Activated CD4-positive, CD25-positive, alpha-beta regulatory T cell treated with anti-CD3 and anti-CD28 coated beads, Interleukin-2, amount 50 U/mL, for 72 hours (primary cell): Measurements from ENCODE around the gene DCUN1D1.

Source experiments
- DNase-seq: peaks from one replicate; pipeline ENCODE4 v3.0.0; 2021

DCUN1D1 gene

GRCh38 chr3:182971637-182972036, 8.7 kb downstream of the DCUN1D1 start:
- DNase-seq, result no peak

DNA sequence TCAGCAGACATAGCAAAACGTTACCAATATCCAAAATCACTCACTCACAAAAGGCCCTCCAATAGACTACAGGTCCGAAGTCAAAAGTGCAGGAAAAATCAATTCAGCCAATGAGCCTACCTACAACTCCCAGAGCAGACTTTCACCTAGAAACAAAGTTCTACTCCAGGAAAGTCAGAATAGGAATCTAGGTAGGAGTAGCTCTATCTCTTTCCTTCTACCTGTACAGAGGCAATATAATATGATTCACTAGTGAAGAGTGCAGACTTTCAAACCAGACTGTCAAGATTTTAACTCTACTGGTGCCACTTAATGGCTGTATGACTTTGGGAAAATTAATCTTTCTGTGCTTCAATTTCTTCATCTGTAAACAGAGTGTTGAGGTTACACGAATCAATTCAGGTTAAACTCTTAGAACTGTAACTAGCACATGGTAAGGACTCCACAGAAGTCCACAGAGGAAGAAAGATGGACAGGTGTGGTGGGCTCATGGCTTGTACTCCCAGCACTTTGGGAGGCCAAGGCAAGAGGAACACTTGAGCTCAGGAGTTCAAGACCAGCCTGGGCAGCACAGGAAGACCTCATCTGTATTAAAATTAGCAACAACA, 9.4 kb downstream of the DCUN1D1 start:
- no peak for DNase-seq

GRCh38 chr3:182969853-182970252, 10.5 kb downstream of the DCUN1D1 start:
- DNase-seq, result no peak

- DNase-seq, result no peak
These were observed 11.1 kb downstream of the DCUN1D1 start for GRCh38 chr3:182969277-182969676.

DNA sequence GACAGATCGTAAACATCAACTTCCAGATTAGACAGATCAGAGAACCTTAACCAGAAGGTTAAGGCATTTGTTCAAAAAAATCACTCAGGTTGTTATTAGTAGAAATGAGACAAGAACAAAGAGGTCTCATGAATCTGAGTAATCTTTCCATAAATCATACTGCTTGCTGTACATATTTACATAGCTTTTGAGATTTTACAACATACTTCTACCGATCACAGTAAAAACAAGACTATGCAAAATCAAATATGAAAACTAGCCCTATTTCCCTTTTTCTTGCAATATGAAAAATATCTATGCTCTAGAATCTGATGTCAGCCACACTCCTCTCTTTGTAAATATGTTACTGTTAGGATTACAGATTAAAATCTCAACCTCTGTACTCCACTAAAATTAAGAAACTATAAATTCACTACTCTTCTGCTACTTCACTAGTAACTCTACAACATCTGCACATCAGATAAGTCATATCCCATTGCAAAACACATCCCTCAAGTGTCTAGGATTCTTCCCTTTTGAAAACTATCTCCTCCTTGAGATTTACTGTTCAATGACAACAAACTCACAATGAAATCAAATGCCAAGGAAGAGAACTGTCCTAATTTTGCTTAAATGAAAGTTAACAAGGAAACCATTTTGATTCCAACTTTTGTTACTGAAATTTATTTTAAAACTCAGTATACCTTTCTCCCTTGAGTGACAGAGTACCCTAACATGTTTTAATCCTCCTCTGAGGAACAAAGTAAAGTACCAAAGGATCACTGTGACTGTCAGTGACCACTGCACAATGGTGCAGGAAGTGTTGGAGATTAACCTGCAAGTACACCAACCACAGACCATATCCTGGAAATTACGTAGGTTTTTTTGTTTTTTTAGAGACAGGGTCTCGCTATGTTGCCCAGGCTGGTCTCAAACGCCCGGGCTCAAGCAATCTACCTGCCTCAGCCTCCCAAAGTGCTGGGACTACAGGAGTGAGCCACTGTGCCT, 12.8 kb downstream of the DCUN1D1 start:
- no peak for DNase-seq

DNA sequence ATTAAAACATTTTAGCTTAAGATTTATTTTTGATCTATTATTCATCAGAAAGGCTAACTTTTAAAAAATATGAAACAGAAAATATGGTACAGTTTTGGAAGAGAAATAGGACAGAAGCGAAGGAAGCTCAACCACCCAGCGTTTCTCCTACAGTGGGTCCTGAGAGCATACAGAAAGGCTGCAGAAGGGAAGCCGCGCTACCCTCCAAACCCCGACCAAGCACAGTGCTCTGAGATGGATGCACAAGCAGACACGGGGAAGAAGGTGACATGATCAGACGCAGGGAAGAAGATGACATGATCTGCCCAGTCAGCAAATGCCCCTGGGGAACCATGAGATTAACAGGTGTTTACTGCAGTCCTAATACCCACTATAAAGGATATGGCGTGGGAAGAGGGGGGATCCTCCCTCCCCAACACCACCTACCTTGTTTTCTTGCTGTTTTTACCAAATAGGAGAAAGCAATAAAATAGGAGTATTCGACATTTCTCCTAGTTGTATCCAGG, 14.4 kb downstream of the DCUN1D1 start:
- DNase-seq, result no peak

- no peak for DNase-seq
These were observed 16.2 kb downstream of the DCUN1D1 start for GRCh38 chr3:182964179-182964578.

- DNase-seq, result no peak
These were observed 18.2 kb downstream of the DCUN1D1 start for GRCh38 chr3:182962166-182962565.

GRCh38 chr3:182959474-182960350, 20.6 kb downstream of the DCUN1D1 start:
- no peak for DNase-seq

DNA sequence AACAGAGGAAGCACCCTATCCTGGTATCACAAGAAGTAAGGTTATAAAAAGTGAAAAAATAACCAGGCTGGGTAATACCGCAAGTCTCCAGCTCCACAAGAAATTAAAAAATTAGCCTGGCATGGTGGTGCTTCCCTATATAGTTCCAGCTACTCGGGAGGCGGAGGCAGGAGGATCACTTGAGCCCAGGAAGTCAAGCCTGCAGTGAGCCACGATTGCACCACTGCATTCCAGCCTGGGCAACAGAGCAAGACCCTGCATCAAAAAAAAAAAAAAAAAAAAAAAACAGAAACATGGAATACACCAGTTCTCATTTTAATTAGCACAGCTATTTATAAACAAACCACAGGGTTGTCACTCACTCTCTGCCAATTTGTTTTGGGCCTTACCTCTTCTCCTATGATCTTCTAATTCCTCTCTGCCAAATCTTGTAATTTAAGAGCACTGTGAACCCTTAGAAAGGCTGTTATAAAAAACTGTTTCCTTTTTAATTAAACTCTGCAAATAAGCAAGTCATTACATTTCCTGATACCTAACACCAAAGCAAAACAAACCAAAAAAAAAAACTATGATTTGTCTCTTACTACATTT, 22.6 kb downstream of the DCUN1D1 start:
- DNase-seq, result no peak

DNA sequence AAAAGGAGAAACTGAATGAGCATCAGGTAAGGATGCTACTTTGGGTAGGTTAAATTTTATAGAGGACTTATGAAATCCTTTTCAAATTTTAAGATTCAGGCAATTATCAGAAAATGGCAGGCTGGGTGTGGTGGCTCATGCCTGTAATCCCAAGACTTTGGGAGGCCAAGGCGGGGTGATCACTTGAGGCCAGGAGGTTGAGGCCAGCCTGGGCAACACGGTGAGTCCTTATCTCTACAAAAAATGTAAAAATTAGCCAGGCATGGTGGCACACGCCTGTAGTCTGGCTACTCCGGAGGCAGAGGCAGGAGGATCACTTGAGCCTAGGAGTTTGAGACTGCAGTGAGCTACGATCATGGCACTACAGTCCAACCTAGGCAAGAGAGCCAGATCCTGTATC, 23.1 kb downstream of the DCUN1D1 start:
- DNase-seq, result no peak

DNA sequence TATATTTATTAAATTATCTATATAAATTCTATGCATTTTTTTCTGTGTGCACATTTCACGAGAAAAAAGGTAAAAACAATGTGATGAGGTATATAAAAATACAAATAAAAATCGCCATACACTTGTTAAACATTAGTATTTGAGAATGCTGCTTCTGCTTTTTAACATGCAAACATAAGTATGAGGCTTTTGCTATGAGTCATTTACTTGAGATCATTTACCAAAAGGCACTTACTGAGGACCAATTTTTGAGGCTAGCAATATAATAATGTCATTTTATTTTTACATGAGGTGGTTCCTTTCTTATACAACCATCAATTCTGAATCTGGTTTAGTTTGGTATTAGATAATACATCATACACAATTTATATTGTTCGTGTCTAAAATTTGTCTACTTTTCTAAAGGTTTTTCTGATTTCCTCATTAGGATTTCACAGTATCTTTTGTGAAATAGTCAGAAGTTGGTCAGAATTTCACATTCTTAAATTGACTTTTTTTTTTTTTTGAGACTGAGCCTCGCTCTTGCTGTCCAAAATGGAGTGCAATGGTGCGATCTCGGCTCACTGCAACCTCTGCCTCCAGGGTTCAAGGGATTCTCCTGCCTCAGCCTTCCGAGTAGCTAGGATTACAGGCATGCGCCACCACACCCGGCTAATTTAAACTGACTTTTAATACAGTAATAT, 25.6 kb downstream of the DCUN1D1 start:
- no peak for DNase-seq

DNA sequence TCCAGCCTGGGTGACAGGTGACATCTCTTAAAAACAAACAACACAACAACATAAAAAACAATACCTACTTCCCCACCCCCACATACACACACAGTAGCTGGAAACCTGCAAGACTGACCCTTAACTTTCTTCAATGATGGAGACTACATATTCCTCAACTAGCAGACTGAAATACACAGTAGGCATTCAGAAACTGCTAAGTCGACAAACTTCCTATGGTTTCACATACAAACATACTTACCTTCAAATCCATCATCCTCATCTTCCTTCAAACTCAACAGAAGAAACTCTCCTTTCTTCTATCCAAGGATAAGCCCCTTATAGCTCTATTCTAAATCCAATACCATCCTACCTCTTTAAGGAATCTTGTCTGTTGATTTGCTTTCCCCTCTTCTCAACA, 30.6 kb downstream of the DCUN1D1 start:
- DNase-seq, result no peak

- no peak for DNase-seq
These were observed 32.0 kb downstream of the DCUN1D1 start for GRCh38 chr3:182948305-182948704.

- DNase-seq, result no peak
These were observed 32.5 kb downstream of the DCUN1D1 start for GRCh38 chr3:182947888-182948287.

DNA sequence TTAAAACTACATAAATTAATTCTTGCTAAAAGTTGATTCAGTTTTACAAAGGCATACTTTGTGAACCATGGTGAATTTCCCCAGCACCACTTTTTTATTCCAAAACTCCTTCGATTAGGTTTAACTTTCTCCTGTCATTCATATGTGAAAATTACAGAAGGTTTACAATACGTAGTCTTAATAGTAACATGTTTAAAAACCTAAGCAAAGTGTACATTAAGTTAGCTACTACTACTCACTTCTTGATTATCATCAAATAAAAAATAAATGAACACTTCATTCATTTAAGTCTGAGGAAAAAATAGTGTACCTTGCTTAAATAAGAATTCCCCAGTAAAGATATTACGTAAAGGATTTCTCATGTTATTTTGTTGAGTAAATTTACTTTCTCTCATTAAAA, 38.6 kb downstream of the DCUN1D1 start:
- no peak for DNase-seq

- DNase-seq, result no peak
These were observed 40.0 kb downstream of the DCUN1D1 start for GRCh38 chr3:182940266-182940808.

DNA sequence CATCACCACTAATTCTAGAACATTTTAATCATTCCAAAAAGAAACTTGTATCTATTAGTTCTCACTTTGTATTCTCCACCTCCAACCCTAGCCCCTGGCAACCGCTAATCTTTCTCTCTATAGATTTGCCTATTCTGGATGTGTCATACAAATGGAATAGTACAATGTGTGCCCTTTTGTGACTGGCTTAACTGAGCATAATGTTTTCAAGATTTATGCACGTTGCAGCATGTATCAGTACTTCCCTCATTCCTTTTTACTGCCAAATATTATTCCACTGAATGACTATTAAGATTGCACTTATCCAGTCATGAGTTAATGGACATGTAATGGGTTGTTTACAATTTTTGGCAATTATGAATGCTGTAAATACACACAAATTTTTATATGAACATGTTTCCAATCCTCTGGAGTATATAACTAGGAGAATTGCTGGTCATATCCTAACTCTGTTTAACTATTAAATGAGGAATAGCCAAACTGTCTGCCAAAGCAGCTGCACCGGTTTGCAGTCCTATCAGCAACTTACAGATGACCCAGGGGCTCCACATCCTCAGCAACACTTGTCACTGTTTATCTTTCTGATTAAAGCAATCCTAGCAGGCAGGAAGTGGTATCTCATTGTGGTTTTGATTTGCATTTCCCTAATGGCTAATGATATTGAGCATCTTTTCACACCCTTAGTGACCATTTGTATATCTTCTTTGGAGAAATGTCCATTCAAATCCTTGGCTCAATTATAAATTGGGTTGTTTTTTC, 42.9 kb downstream of the DCUN1D1 start:
- DNase-seq, result no peak

GRCh38 chr3:182936918-182937285, 43.4 kb downstream of the DCUN1D1 start:
- DNase-seq, result no peak

DNA sequence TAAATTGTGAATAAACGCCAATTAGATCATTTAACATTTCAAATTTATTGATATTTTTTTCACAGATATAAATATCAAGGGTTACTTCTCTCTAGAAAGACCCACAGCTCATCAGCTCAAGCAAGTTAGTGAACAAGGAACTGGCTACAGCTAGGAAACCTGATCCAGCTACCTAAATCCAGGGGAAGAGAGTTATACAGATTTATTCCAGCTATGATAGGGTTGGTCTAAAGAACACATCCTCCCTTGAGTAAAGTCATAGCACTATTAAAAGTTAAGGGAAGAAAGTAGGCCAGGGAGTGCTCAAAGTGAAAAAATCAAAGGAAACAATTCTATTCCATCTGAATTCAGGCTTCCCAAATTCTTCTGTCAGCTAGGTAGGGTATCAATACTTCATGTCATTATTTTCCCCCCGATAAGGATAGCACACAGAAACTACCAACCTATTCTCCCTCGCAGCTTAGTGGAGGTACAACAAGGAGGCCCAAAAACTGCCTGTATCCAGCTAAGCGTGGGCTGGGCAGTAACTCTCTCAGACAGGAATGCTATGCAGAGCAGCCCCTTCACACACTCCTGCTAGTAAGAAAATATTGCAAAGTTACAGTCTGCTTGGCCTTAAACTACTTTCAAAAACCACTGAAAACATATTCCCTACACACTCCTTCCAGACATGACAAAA, 44.0 kb downstream of the DCUN1D1 start:
- no peak for DNase-seq
